H1 (cell line): ENCODE results near the gene APOBEC2. TPM values are rescaled to one million over a fixed set of nuclear protein-coding genes. Genes with fewer than 3 reads are reported as not detected.

Source experiments
- CTCF ChIA-PET: fragments of 300-600 bp; sonication (Branson Sonifier 250); formaldehyde crosslinking; loops from one replicate; lab custom pipeline; 2021; ENCODE audit not compliant: partially characterized antibody; lab: Charles Lee
- POLR2A ChIA-PET: fragments of 300-600 bp; sonication (Branson Sonifier 250); formaldehyde crosslinking; loops from one replicate; lab custom pipeline; 2021; ENCODE audit warnings: inconsistent platforms; ENCODE audit not compliant: partially characterized antibody; lab: Charles Lee
- DNase-seq, 2 experiments: peaks; one replicate each; pipeline versions ENCODE4 v3.0.0 to v3.0.0-alpha.2; 2010 to 2022; ENCODE audit warnings: low spot score in 2 of 2, low read depth in 1 of 2, mixed read lengths in 1 of 2
- FAIRE-seq: peaks from 2 replicates; lab custom pipeline; 2011; peaks lifted over from hg19 to GRCh38; lab: Jason Lieb, UNC
- H2AFZ ChIP-seq: 2 replicates; pipeline ENCODE4 v1.8.1; 2012; ENCODE audit warnings: low read length, inconsistent platforms
- H2AK5ac ChIP-seq: 2 replicates; pipeline ENCODE4 v1.6.1; 2013; ENCODE audit warnings: low read depth, low read length
- H2BK120ac ChIP-seq: replicated peaks from 2 replicates; pipeline ENCODE3; 2013; ENCODE audit warnings: low read depth, low read length, inconsistent platforms
- H2BK12ac ChIP-seq: 2 replicates; pipeline ENCODE4 v1.6.1; 2013; ENCODE audit warnings: low read depth, low read length
- H2BK15ac ChIP-seq: 2 replicates; pipeline ENCODE4 v1.6.1; 2013; ENCODE audit warnings: low read length
- H2BK20ac ChIP-seq: 2 replicates; pipeline ENCODE4 v1.6.1; 2013; ENCODE audit warnings: low read length
- H2BK5ac ChIP-seq: 2 replicates; pipeline ENCODE4 v1.6.1; 2013; ENCODE audit warnings: low read depth, low read length
- H3K14ac ChIP-seq: 2 replicates; pipeline ENCODE4 v1.6.1; 2013; ENCODE audit warnings: inconsistent platforms; ENCODE audit not compliant: insufficient read length
- H3K18ac ChIP-seq: 2 replicates; pipeline ENCODE4 v1.6.1; 2013; ENCODE audit warnings: low read length; ENCODE audit errors: extremely low read depth
- H3K23ac ChIP-seq: 2 replicates; pipeline ENCODE4 v1.6.1; 2013; ENCODE audit warnings: inconsistent platforms; ENCODE audit not compliant: insufficient read length
- H3K23me2 ChIP-seq: 2 replicates; pipeline ENCODE4 v1.6.1; 2013; ENCODE audit warnings: low read depth, low read length
- H3K27ac ChIP-seq: 2 replicates; pipeline ENCODE4 v1.6.1; 2011; ENCODE audit warnings: low read depth, low read length, inconsistent platforms
- H3K27me3 ChIP-seq, 4 experiments: replicated peaks in 1 of 4; 1 replicate in 1 of 4; 2 replicates in 3 of 4; pipeline versions ENCODE4 v1.6.1 to v1.8.1; 2011 to 2013; ENCODE audit warnings: low read length in 3 of 4, mild to moderate bottlenecking in 3 of 4, inconsistent platforms in 2 of 4, mixed read lengths in 2 of 4, moderate library complexity in 1 of 4; ENCODE audit not compliant: control insufficient read depth in 3 of 4, insufficient read depth in 3 of 4; ENCODE audit errors: extremely low read depth in 1 of 4
- H3K36me3 ChIP-seq, 4 experiments: 2 replicates each; pipeline versions ENCODE4 v1.6.1 to v1.8.1; 2011 to 2013; ENCODE audit warnings: mild to moderate bottlenecking in 4 of 4, low read length in 3 of 4, moderate library complexity in 2 of 4, control low read depth in 1 of 4, inconsistent platforms in 1 of 4; ENCODE audit not compliant: insufficient read depth in 4 of 4, control insufficient read depth in 2 of 4
- H3K4ac ChIP-seq: replicated peaks from 2 replicates; pipeline ENCODE3; 2013; ENCODE audit warnings: low read length, low read depth, mixed read lengths, inconsistent platforms; ENCODE audit not compliant: insufficient read length
- H3K4me1 ChIP-seq, 4 experiments: replicated peaks in 1 of 4; 1 replicate in 1 of 4; 2 replicates in 3 of 4; pipeline versions ENCODE4 v1.6.1 to v1.8.1; 2011 to 2013; ENCODE audit warnings: low read length in 3 of 4, inconsistent platforms in 2 of 4, mixed read lengths in 1 of 4; ENCODE audit not compliant: insufficient read depth in 4 of 4, control insufficient read depth in 3 of 4
- H3K4me2 ChIP-seq, 2 experiments: 2 replicates each; pipeline versions ENCODE4 v1.6.1 to v1.8.1; 2011 to 2013; ENCODE audit warnings: low read depth in 2 of 2, low read length in 2 of 2, control low read depth in 1 of 2, inconsistent platforms in 1 of 2, mild to moderate bottlenecking in 1 of 2; ENCODE audit not compliant: insufficient read depth in 1 of 2
- H3K4me3 ChIP-seq, 4 experiments: fragments of 200-600, 300-600 bp in 1 of 4; sonication (generic), shearing (Covaris generic), sonication (Bioruptor Twin) in 1 of 4; 2 replicates each; pipeline versions ENCODE4 v1.5.1 to v1.8.1; 2011 to 2016; ENCODE audit warnings: low read length in 4 of 4, low read depth in 3 of 4, control low read depth in 2 of 4, inconsistent platforms in 2 of 4, mild to moderate bottlenecking in 2 of 4, mixed read lengths in 1 of 4, moderate library complexity in 1 of 4; ENCODE audit not compliant: insufficient read depth in 2 of 4; ENCODE audit errors: extremely low read depth in 1 of 4
- H3K56ac ChIP-seq: replicated peaks from 2 replicates; pipeline ENCODE3; 2013; ENCODE audit warnings: low read depth, mild to moderate bottlenecking, mixed read lengths, low read length, inconsistent platforms; ENCODE audit not compliant: insufficient read length
- H3K79me1 ChIP-seq: 2 replicates; pipeline ENCODE4 v1.6.1; 2013; ENCODE audit warnings: low read depth, low read length, control low read depth
- H3K79me2 ChIP-seq, 2 experiments: 2 replicates each; pipeline versions ENCODE4 v1.6.1 to v1.8.1; 2012 to 2013; ENCODE audit warnings: low read length in 2 of 2, mild to moderate bottlenecking in 2 of 2, inconsistent platforms in 1 of 2; ENCODE audit not compliant: insufficient read depth in 2 of 2, control insufficient read depth in 1 of 2
- H3K9ac ChIP-seq, 4 experiments: replicated peaks in 1 of 4; 1 replicate in 1 of 4; 2 replicates in 3 of 4; pipeline versions ENCODE4 v1.6.1 to v1.8.1; 2011 to 2013; ENCODE audit warnings: low read depth in 3 of 4, low read length in 3 of 4, control low read depth in 2 of 4, mild to moderate bottlenecking in 2 of 4, moderate library complexity in 2 of 4, inconsistent platforms in 1 of 4; ENCODE audit errors: extremely low read depth in 1 of 4
- H3K9me3 ChIP-seq, 2 experiments: 2 replicates each; pipeline versions ENCODE4 v1.6.1 to v1.8.1; 2012 to 2013; ENCODE audit warnings: mild to moderate bottlenecking in 2 of 2, moderate library complexity in 2 of 2, control low read depth in 1 of 2, inconsistent platforms in 1 of 2, low read depth in 1 of 2, low read length in 1 of 2, mixed read lengths in 1 of 2; ENCODE audit not compliant: insufficient read depth in 2 of 2
- H4K20me1 ChIP-seq, 2 experiments: replicated peaks in 1 of 2; 2 replicates each; pipeline versions ENCODE3 to v1.8.1; 2011 to 2013; ENCODE audit warnings: inconsistent platforms in 2 of 2, low read length in 2 of 2, mild to moderate bottlenecking in 1 of 2; ENCODE audit not compliant: insufficient read depth in 2 of 2, control insufficient read depth in 1 of 2
- H4K5ac ChIP-seq: 2 replicates; pipeline ENCODE4 v1.6.1; 2013; ENCODE audit warnings: low read length, low read depth, mixed read lengths, inconsistent platforms; ENCODE audit not compliant: insufficient read length
- H4K8ac ChIP-seq: 2 replicates; pipeline ENCODE4 v1.8.0; 2013; ENCODE audit warnings: mild to moderate bottlenecking, moderate library complexity, low read length, inconsistent platforms; ENCODE audit not compliant: insufficient read depth; ENCODE audit errors: extremely low read depth
- H4K91ac ChIP-seq: replicated peaks from 2 replicates; pipeline ENCODE3; 2013; ENCODE audit warnings: low read length, mixed read lengths, inconsistent platforms; ENCODE audit not compliant: insufficient read length
- ATF3 ChIP-seq: IDR thresholded peaks from 2 replicates; pipeline ENCODE4 v1.6.1; 2011; ENCODE audit warnings: low read depth, mild to moderate bottlenecking, low read length; ENCODE audit not compliant: insufficient read depth
- CHD1 ChIP-seq: IDR thresholded peaks from 2 replicates; pipeline ENCODE4 v1.6.1; 2012; ENCODE audit warnings: low read depth, low read length, improper control_type of control experiment
- CREB1 ChIP-seq: IDR thresholded peaks from 2 replicates; pipeline ENCODE4 v1.6.1; 2012; ENCODE audit warnings: inconsistent platforms
- CTCF ChIP-seq, 3 experiments: IDR thresholded peaks; 1 replicate in 2 of 3; 2 replicates in 1 of 3; pipeline versions ENCODE4 v1.5.1 to v1.6.1; 2011; ENCODE audit warnings: low read length in 3 of 3, mild to moderate bottlenecking in 3 of 3, inconsistent platforms in 2 of 3, low read depth in 1 of 3, moderate library complexity in 1 of 3; ENCODE audit not compliant: insufficient read depth in 1 of 3; ENCODE audit errors: control extremely low read depth in 1 of 3
- E2F6 ChIP-seq: IDR thresholded peaks from 2 replicates; pipeline ENCODE4 v1.6.1; 2012; ENCODE audit warnings: inconsistent platforms
- RXRA ChIP-seq: IDR thresholded peaks from 2 replicates; pipeline ENCODE4 v1.6.1; 2011; ENCODE audit warnings: low read depth, mild to moderate bottlenecking, low read length, moderate library complexity; ENCODE audit not compliant: insufficient read depth
- SP2 ChIP-seq: IDR thresholded peaks from 2 replicates; pipeline ENCODE4 v1.6.1; 2012; ENCODE audit warnings: mild to moderate bottlenecking, low read length, inconsistent platforms
- WGBS, 2 experiments: shearing (Covaris generic) in 1 of 2; methylation state at CpG; one replicate each; pipeline versions ENCODE4 v1.1.6 to v1.1.7; 2013 to 2015; ENCODE audit warnings: low lambda C conversion rate in 2 of 2, mixed read lengths in 2 of 2, inconsistent platforms in 1 of 2, low coverage in 1 of 2, missing lambda C conversion rate in 1 of 2; ENCODE audit not compliant: insufficient replicate concordance in 2 of 2, insufficient coverage in 1 of 2, insufficient read length in 1 of 2; ENCODE audit errors: extremely low coverage in 1 of 2, missing lambda C conversion rate in 1 of 2; 5-methylcytosine and 5-hydroxymethylcytosine counted together
- polyA plus RNA-seq, 7 experiments: library from polyadenylated mRNA; depleted of rRNA in 3 of 7; stranded (reverse) in 5 of 7; unstranded in 2 of 7; fragments of >200 nt in 5 of 7; fragments of 200-250 nt in 2 of 7; gene quantifications; 1 replicate in 5 of 7; 2 replicates in 1 of 7; 4 replicates in 1 of 7; pipeline versions ENCODE4 v1.2.1 to v1.2.3, GENCODE V29; 2011 to 2013; ENCODE audit warnings: missing spikeins in 2 of 7, mixed read lengths in 2 of 7
- total RNA-seq: library from RNA; stranded (reverse); fragmentation: NEBNext Ultra II Directional; extraction: Animal tissue kit (Norgen Biotek cat#: 25700); gene quantifications from 2 replicates; pipeline ENCODE4 v1.2.1, GENCODE V29; 2021

The APOBEC2 gene
- total and polyA plus RNA-seq, 2 of the 8 experiments (the other 6 are each of a cell fraction or from before 2014, with no cell fraction given), result not detected

- CTCF ChIA-PET, result interaction anchor here (0.6 to 2.7 kb wide), 16 partner anchors 8 to 1688 kb away, joined by 3 to 23 read pairs (median 5); no protein-coding TSS in a partner anchor
- Histone ChIP-seq H2BK12ac (no peak overlapping the region), H3K4me3 (no peak overlapping the region), H2BK20ac (no peak overlapping the region), H2BK15ac (no peak overlapping the region), H2BK5ac (no peak overlapping the region), H3K36me3 (no peaks in the 10 kb centered on the region), H3K79me1 (no peaks in the 10 kb centered on the region), H3K79me2 (no peaks in the 10 kb centered on the region), H3K4me2 (no peak overlapping the region), H4K20me1 (no peaks in the 10 kb centered on the region), H4K5ac (no peak overlapping the region), H4K8ac (no peak overlapping the region), H3K23me2 (no peaks in the 10 kb centered on the region), H3K27ac (no peak overlapping the region), H4K91ac (no peak overlapping the region), H2AFZ (no peak overlapping the region), H3K27me3 (no peaks in the 10 kb centered on the region; a peak in 1 of 7 replicates), H3K56ac (no peak overlapping the region), H3K9ac (no peak overlapping the region), H3K18ac (no peak overlapping the region), H2AK5ac (no peak overlapping the region), H3K4me1 (peaks cover 0 to 4% (median 3%) of the 10 kb centered on the region in 4 experiments; a peak in 6 of 7 replicates), H3K9me3 (no peaks in the 10 kb centered on the region), H3K23ac (no peak overlapping the region), H2BK120ac (no peak overlapping the region), H3K4ac (no peak overlapping the region), H3K14ac (no peak overlapping the region)
- WGBS, 2 experiments, result 73% methylated on average over 3 of the region's 3 CpGs; no CpG with 5 or more reads in 1 of the 2 experiments
- FAIRE-seq (no peak), DNase-seq (no peak)
- TF ChIP-seq CHD1 (no peak), RXRA (no peak), E2F6 (no peak), SP2 (no peak), CTCF (IDR thresholded peaks at IDR 0.05; ENCODE audit: control extremely low read depth in 1 of 3, insufficient read depth in 1 of 3, low read depth in 1 of 3, low read length in 3 of 3) (no peak), CREB1 (no peak), ATF3 (no peak)
- POLR2A ChIA-PET, result interaction anchor here (0.9 to 1.5 kb wide), 3 partner anchors 10 to 19 kb away, joined by 3 to 6 read pairs (median 3); partner anchors contain the start of gene APOBEC2
Measured at GRCh38 chr6:41036186-41036585, 16.8 kb upstream of the APOBEC2 start.
